GM19351 (cell line): ENCODE data around the gene HBM.
"Not testable (repeated sequence)": the region's sequence is repeated elsewhere in the genome, so short reads cannot be mapped to it uniquely, and the experiment has no call there.

ENCODE experiments used
- ATAC-seq: cut with Tn5 transposase; IDR thresholded peaks from one replicate; pipeline ENCODE4 v1.9.1; 2021; ENCODE audit warnings: mild to moderate bottlenecking, moderate library complexity; ENCODE audit not compliant: unreplicated experiment

HBM gene

GRCh38 chr16:144797-145252 is 21.0 kb upstream of the HBM start:
- ATAC-seq: no peak

GRCh38 chr16:146646-147045 is 19.1 kb upstream of the HBM start:
- no peak for ATAC-seq

GRCh38 chr16:149024-149660 is 16.6 kb upstream of the HBM start:
- no peak for ATAC-seq

- no peak for ATAC-seq
Observed at GRCh38 chr16:152141-153128, 13.3 kb upstream of the HBM start, which contains the start of gene HBZ. Gene HBZ, plus strand, starts transcription at chr16:152644. Its CDS starts 266 bp downstream, at chr16:152910.

- not testable (repeated sequence) for ATAC-seq
Observed at GRCh38 chr16:153129-153521, 12.7 kb upstream of the HBM start.

- ATAC-seq: not testable (repeated sequence)
Observed at GRCh38 chr16:153550-154216, 12.1 kb upstream of the HBM start.

- ATAC-seq: no peak
Observed at GRCh38 chr16:154217-155030, 11.4 kb upstream of the HBM start.

- no peak for ATAC-seq
Observed at GRCh38 chr16:155031-155398, 10.8 kb upstream of the HBM start.

GRCh38 chr16:159136-159849 is 6.5 kb upstream of the HBM start:
- ATAC-seq: no peak

GRCh38 chr16:160242-160641 is 5.5 kb upstream of the HBM start:
- not testable (repeated sequence) for ATAC-seq

- ATAC-seq: no peak
Observed at GRCh38 chr16:160691-161190, 5.0 kb upstream of the HBM start.

GRCh38 chr16:162271-162991 is 3.3 kb upstream of the HBM start:
- no peak for ATAC-seq

- not testable (repeated sequence) for ATAC-seq
Observed at GRCh38 chr16:163139-163538, 2.6 kb upstream of the HBM start.

- ATAC-seq: not testable (repeated sequence)
Observed at GRCh38 chr16:163696-164095, 2.1 kb upstream of the HBM start.

GRCh38 chr16:164134-164823 is 1.5 kb upstream of the HBM start:
- not testable (repeated sequence) for ATAC-seq

- ATAC-seq: no peak
Observed at GRCh38 chr16:164827-165538, 795 bp upstream of the HBM start.

- no peak for ATAC-seq
Observed at GRCh38 chr16:166375-167121, 770 bp downstream of the HBM start.
